ENCODE data around the gene CELF1.

Gene CELF1

DNA sequence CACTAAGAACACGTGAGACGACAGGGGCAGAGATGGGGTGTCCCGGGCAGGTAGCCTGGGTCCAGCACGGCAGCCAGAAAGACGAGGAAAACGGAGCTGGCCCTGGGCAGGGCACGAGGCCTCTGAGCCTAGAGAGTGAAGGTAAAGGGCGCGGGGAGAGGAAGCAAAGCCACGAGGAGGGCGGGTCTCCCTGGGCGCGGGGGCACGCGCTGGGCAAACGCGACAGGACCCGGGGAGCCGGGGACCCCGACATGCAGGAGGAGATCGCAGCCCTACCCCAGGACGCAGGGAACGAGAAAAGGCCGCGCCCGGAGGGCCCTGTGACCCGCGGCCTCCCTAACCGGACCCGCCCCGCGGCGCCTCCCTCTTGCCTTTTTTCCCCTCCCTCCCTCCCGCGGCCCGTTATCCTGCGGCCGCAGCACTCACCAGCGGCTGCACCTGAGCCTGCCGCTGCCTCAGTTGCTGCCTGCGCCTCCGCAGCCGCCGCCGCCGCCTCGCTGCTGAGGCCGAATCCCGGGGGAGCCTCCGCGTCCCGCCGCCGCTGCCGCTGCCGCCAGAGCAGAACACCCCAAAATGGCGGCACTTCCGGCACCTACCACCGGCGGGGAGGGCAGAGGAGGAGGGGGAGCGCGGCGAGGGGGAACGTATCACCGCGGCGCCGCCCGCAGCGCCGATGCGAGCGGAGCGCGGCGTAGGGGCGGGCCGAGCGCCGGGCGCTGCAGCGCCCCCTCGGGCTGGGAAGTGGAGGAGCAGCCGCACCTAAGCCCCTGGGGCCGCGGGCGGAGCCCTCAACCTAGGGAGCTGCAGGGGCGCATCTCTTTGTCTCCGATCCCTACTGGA lies at the start of gene CELF1:
CELF1 (minus strand) TSS at position 567 of the 840 bp plus-strand sequence. CDS start 53,609 bp downstream, outside the sequence.
- peak; percentile 71 for DNase-seq (ENCODE audit: low spot score)

DNA sequence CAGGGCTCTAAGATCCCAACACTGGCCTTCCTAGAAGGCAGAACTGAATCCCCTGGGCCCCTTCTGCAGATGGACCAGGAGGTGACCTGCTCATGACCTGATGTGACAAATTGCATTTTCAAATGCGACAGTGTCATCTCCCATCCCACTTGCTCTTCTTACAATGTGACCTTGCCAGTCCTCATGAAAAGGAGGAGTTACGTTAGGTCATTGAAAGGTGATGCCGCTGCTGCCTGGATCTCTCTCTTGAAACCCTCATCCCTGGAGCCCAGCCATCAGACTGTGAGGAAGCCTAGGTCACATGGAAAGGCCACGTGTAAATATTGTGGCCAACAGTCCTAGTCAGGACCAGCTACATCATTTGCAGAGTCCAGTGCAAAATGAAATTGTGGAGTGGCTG lies 47.0 kb upstream of the CELF1 start:
- DNase-seq (ENCODE audit: low spot score) = no peak

DNA sequence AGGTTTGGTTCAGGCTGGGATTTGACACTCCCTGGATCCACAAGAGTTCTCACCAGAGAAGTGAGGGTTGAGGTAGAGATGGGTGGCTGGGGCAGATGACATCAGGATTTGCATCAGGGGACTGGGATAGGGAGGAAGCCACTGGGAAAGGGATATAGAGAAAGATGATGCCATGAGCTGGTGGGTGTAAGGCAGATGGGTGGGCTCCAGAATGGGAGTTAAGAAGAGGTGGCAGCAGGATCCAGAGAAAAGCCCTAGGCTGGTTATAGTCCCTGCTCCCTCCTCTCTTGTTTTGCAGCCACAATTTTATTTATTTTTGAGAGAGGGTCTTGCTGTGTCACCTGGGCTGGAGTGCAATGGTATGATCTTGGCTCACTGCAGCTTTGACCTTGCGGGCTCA lies 43.0 kb upstream of the CELF1 start:
- DNase-seq (ENCODE audit: low spot score) = no peak

DNA sequence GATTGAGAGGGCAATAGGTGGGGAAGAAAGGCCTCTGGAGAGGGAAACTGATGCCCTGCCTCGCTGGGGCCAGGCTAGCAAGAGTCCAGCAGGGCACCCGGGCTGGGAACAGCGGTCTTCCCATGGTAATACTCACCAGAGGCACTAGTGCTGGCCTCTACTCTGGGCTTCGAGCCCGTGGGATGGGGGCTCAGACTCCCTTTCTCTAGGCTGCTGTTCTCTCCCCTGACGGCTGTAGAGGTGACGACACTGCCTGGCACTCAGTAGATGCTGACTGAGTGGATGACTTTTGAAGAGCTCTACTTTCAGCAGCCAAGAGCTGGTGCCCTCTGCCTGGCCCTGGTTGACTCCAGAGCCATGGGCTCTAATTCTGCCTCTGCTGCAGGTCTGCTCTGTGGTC lies 42.1 kb upstream of the CELF1 start:
- DNase-seq (ENCODE audit: low spot score) = no peak

DNA sequence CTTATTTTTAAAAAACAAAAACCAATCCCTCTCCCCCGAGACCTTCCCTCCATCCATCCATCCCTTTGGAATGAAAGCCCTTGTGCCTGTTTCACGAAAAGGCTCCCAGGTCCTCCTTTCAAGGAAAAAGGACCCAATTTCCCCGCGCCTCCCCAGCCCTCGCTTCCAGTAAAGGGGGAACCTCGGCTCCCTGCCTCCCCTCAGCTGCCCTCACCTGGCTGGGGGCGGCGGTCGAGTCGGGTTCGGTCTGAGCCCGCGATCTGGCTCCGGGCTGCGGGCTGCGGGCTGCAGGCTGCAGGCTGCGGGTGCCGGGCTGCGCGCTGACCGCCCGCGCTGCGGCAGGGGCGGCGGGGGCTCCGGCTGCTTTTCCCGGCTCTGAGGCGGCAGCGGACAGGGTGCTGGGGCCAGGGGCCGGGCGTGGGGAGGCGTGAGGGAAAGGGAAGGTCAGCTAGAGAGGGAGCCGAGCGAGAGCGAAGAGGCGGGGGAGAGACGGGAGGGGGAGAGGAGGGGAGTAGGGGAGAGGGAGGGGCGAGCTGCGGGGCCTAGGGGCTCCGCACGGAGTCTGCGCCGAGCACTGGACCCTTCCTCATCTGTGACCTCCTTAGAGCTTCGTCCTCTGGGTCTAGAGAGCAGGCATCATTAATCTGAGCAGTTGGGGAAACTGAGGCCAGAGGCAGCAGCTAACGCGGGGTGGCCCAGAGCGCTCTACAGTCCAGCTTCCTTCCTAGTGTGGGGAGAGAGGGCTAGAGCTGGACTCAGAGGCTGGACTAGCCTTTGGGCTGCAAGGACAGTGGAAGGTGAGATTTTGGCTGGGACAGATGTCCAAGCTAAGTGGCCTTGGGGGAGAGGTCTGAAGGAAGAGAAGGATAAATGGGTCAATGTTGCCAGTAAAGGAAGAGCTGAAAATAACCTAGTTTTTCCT lies 41.3 kb upstream of the CELF1 start, which contains the start of gene C1QTNF4:
C1QTNF4 (minus strand) TSS at position 478 of the 922 bp plus-strand sequence. CDS start 3,601 bp downstream, outside the sequence.
- DNase-seq (ENCODE audit: low spot score) = no peak

DNA sequence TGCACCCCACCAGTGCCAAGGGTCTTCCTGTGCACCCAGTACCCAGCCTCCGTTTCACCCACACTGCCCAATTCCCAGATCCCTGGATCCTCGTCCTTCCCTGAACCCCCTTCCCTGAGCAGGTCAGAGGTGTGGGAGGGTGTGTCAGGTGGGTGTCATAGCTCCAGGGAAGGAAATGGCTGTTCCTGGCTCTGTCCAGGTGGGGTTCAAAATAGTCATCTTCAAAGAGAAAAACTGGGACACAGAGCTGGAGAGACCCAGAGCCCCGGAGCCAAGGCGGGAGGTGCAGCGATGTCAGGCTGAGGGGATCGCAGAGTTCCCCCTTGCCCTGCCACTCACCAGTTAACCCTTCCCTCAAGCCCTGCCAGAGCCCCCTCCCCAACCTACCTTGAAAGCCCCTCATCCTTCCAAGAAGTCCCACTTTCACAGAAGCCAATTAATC lies 40.6 kb upstream of the CELF1 start:
- DNase-seq (ENCODE audit: low spot score) = no peak

DNA sequence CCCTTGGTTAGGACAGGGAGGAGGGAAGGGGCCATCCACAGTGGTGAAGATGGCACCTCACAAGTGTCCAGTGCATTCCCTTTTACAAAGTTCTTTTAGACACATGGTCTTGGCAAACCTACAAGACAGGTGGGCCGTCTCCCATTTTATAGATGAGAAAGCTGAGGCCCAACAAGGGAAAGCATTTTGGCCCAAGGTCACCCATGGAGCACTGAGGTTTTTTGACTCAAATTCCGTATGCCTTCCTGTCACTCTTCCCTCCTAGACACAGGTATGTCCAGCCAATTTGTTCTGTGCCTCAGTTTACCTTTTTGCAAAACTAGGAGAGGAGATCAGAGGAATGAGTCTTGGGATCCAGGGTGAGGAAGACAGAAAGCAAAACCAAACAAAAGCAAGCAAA lies 40.0 kb upstream of the CELF1 start:
- no peak for DNase-seq (ENCODE audit: low spot score)

DNA sequence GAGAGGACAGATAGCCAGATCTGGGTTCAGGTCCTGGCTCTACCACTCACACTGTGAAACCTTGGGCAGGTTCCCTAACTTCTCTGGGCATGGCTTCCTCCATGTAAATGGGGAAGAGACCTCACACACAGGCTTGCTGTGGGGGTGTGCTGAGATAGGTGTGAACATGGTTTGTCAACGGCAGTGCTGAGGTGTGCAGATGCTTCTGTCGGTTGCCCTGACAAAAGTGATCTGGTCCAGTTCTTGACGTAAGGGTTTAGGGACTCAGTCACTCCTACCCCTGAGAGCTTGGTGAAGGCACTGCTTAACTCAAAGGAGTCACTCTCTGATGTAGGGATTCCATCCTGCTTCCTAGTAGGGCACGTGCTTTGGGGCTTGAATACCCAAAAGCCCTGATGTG lies 39.3 kb upstream of the CELF1 start:
- no peak for DNase-seq (ENCODE audit: low spot score)

DNA sequence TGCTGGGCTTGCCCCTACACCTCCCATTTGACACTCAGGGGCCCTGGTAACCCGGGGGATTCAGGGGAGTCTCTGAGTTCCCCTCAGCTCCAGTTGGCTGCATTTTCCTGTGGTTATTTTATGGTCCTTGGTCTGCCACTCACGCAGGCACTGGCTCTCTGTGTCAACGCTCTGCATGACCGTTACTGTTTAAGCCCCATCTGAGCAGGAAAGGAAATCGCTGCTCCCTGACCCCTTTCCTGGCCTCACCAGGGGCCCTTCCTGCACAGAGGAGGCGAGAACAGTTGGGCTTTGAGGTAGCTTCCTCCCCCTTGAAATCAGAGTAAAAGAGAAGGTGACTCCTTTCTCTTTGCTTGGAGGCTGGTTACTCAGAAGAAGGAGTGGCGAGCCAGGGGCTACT lies 38.8 kb upstream of the CELF1 start:
- no peak for DNase-seq (ENCODE audit: low spot score)

DNA sequence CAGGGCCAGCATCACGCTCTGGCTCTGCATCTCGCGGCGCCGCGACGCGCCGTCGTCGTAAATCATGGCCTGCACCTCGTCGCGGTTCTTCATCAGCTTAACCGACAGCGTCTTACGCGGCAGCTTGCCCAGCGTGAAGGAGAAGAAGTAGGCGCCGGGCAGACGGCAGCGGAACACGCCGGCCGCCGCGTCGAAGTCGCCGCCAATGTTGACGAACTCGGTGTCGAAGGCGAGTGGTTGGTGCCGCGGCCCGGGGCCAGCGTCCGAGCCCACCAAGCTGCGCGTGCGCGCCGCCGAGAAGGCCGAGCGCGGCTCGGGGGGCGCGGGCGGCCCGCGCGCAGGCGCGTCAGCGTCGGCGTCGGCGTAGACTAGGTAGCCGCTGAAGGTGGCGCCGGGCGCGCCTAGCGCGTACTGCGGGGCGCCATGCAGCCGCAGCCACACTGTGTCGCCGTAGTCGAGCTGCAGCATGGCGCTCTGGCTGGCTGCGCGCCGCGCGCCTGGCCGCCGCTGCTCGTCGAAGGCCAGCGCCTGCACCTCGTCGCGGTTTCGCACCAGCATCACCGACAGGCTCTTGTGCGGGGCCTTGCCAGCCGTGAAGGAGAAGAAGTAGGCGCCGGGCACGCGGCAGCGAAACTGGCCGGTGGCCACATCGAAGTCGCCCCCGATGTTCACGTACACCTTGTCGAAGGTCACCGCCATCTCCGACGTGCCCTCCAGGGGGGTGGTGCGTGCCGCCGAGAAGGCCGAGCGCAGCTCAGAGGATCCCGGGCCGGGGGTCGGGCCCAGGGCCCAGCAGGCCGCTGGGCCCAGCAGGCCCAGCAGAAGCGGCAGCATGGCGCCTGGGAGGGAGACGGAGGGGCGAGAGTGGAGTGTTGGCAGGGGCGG lies 37.3 kb upstream of the CELF1 start:
- DNase-seq (ENCODE audit: low spot score) = no peak

DNA sequence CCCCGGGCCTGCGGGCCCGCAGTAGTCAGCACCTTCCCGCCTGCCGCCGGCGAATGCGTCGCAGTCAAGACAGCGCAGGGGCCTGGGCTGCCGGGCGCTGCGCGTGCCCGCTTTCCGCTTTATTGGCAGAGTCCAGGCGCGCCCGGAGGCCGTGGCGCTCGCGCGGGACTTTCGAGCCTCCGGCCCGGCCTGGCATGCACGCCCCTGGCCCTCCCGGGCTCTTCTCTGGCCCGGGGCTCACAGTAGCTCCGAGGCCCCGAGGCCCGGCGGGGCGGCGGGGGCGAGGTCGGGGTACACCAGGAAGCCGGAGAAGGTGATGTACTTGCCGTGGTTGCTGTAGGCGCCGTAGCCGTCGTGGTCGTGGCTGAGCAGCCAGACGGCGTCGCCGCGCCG lies 36.6 kb upstream of the CELF1 start:
- no peak for DNase-seq (ENCODE audit: low spot score)

DNA sequence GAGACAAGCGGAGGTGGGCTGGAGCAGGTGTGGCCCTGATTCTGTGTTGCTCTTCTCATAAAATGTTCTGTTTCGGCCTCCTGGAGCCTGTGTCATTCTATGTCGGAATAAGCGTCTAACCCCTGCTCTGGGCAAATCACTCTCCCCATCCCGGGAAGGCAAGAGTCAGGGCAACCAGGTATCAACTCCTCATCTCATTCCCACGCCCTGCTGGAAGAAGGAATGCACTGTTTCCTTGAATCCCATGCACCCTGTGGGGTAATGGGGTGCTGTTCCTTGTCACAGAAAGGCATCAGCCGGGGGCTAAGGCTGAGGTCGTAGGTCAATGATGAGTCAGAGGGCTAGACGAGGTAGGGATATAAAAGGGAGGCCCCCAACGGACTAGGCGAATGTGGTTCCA lies 36.2 kb upstream of the CELF1 start:
- DNase-seq (ENCODE audit: low spot score) = no peak

DNA sequence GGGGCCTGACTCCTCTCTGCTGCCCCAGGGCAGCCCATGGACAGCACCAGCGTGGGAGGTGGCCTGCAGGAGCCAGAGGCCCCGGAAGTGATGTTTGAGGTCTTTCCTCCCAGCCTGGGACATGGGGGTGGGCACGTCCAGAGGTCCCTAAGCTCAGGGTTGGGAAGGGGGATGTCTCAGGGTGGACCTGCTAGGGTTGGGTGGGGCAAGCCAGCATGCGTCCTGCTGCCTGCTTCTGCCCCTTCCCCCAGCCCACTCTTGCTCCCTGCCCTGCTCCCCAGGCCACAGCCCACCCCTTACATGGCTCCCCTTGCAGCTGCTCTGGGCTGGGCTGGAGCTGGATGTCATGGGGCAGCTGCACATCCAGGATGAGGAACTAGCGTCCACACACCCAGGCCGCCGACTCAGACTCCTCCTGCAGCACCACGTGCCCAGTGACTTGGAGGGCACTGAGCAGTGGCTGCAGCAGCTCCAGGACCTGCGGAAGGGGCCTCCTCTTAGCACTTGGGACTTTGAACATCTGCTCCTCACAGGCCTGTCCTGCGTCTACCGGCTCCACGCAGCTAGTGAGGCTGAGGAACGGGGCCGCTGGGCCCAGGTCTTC lies 34.9 kb upstream of the CELF1 start:
- DNase-seq (ENCODE audit: low spot score) = no peak

DNA sequence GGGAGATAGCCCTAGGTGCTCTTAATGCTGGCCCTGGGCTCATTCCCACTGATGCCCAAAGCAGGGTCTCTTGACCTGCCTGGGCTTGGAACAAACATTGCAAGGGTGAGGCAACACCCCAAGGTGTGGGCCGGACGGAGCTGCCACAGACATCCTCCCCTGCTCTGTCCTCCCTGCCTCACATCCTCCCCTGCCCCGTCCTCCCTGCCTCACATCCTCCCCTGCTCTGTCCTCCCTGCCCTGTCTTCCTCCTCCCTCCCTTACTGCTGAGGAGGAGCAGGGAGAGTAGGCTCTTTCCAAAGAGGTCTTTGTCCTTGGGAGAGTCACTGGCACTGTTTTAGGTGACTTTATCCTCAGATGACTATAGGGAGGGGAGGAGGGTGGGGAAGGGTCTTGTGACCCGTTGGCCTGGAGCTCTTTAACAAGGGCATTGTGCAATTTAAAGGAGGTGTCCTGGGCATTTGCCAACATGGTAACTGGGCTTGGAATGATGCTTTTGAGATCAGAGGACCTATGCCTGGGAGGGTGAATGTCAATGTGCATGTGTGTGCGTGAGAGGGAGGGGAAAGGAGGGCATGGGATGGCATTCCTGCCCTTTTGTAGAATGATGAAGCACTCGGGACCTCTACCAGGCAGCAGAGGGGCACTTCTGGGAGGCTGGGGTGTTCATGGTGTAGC lies 34.2 kb upstream of the CELF1 start:
- no peak for DNase-seq (ENCODE audit: low spot score)

DNA sequence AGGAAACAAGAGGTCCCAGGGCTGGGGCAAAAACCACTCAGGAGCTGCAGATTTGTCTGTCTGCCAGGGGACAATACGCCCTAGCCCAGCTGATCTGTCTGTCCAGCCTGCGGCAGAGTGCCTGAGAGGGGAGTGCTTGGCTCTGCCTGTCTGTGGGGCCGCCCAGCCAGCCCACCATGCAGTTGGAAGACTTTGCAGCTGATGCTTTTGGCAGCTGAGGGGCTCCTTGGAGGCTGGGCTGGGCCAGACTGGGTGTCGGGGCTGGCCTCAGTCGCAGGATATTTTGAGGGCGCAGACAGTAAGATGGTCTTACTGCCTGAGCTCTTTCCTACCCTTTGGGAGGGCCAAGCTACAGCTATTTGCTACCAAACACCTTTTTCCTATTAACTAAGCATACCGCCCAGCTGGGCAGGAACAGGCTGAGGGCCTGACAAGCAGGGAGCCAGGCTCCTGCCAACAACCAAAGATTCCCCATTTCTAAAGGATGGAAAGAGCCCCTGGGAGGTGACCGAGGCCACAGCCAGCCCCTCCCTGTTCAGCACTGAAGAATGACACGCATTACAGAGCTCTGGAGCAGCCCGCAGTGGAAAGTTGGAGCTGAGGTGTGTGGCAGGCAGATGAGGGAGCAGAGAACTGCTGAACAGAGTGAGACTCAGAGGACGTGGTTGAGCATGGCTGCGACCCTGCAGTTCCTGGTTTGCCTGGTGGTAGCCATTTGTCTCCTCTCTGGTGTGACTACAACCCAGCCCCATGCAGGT lies 33.3 kb upstream of the CELF1 start, which contains the start of gene FAM180B:
FAM180B (plus strand) TSS at position 581 of the 758 bp plus-strand sequence; CDS start at position 672, 91 bp downstream.
- no peak for DNase-seq (ENCODE audit: low spot score)

DNA sequence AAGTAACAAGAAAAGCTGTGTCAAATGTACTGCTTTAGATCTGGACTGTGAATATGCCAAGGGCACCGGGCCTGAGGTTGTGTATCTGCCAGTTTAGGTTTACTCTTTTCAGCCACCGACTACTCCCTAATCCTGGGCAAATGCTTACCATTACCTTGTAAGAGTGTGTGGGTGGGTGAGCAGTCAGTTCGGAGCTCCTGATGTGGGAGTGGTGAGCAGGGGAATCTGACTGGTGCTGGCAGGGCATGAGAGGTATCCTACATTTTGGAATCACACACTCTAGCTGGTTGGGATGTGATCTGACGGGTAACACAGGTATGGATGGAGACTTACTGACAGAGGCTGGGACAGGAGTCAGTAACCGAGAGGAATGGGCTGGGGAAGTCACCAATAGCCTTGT lies 30.9 kb upstream of the CELF1 start:
- no peak for DNase-seq (ENCODE audit: low spot score)

DNA sequence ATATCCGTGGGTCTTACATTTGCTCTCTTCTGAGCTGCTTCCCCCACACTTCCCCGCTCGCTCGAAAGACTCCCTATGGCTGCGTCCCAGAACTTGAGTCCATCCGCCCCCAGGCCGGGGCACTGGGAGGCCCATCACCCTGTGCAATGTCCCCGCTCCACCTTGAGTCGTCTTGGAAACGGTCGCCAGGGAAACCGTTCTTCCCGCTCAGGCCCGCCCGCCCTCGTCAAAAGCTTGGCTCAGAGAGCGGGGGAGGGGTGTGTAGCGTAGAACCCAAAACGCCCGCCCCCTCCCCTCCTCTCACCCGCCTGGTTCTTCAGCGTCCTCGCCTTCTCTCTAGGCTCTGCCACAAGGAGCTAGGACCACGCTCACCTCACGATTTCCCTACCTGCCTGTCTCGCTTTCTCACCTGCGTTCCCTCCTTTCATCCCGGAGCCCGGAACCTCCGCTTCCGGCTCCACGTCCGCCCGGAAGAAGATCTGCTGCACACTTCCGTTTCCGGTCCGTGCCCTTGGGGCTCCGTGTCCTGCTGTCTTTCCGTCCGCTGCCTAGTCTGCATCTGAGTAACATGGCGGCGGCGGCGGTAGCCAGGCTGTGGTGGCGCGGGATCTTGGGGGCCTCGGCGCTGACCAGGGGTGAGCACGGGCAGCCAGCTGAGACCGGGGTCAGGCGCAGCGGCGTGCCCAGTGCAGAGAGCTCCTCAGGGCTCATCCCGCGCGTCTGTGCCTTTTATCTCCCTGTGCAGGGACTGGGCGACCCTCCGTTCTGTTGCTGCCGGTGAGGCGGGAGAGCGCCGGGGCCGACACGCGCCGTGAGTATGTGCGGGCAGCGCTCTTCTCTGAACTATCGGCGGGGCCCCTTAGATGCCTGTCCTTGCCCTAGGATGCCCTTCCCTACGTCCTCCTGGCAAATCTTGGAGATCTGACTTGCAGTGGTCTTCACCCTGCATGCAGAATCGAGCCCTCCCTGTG lies 25.9 kb upstream of the CELF1 start, which contains the start of the genes KBTBD4 and NDUFS3:
KBTBD4 (minus strand) TSS at position 447 of the 971 bp plus-strand sequence; CDS start at position 428, 19 bp downstream.
NDUFS3 (plus strand) TSS at position 551 of the 971 bp plus-strand sequence; CDS start at position 569, 18 bp downstream.
- DNase-seq (ENCODE audit: low spot score) = peak; percentile 79

DNA sequence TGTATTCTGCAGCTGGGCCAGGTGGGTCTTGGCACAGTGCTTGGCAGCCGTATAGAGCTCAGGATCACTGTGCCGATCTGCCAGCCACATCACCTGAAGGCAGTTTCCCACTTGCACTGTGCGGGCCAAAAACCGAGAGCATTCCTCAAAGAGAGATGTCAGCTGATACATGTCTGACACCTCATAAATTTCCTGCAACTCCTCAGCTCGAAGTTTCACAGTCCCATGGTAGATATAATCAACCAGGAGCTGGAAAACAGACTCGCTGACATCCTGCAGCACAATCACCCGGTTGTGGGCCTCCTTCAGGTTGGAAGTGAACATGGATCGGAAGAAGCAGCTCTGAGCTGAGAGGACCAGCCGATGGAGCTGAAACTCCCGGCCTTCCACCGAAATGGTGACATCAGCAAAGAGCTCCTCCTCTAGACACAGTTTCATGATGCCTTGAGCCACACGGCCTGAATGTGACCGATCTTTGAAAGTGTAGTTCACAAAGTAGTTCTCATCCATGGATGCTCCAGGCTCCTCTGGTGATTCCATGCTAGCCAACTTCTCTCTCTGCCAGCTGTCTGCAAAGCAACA lies 24.6 kb upstream of the CELF1 start:
- no peak for DNase-seq (ENCODE audit: low spot score)
